Nephron progenitor cell (in vitro differentiated cells): Measurements from ENCODE around the gene IGF1R.
A peak's percentile ranks its signal among the peaks of the same experiment; 100 is the strongest.

Experiments used
- DNase-seq: peaks from one replicate; pipeline ENCODE4 v3.0.0; 2021
- H3K27ac Mint-ChIP-seq: 2 replicates; pipeline ENCODE4 v1.8.0; 2021; ENCODE audit warnings: mild to moderate bottlenecking, moderate library complexity, mixed read lengths
- H3K27me3 Mint-ChIP-seq: 2 replicates; pipeline ENCODE4 v1.8.0; 2021; ENCODE audit warnings: mild to moderate bottlenecking, low read depth, mixed read lengths; ENCODE audit not compliant: poor library complexity
- H3K36me3 Mint-ChIP-seq: 2 replicates; pipeline ENCODE4 v1.8.0; 2021; ENCODE audit warnings: low read depth, mixed read lengths
- H3K4me1 Mint-ChIP-seq: 2 replicates; pipeline ENCODE4 v1.8.0; 2021; ENCODE audit warnings: mixed read lengths
- H3K4me3 Mint-ChIP-seq: 2 replicates; pipeline ENCODE4 v1.8.0; 2021; ENCODE audit warnings: mild to moderate bottlenecking, moderate library complexity, mixed read lengths
- H3K9me3 Mint-ChIP-seq: 2 replicates; pipeline ENCODE4 v1.8.0; 2021; ENCODE audit warnings: mild to moderate bottlenecking, moderate library complexity, mixed read lengths
- TF ChIP-seq, protein P1 (sequence below): fragments of 200-600 bp; sonication (generic); IDR thresholded peaks from 2 replicates; pipeline ENCODE4 v1.5.0; 2021; ENCODE audit warnings: antibody characterized with exemption

IGF1R gene

DNA sequence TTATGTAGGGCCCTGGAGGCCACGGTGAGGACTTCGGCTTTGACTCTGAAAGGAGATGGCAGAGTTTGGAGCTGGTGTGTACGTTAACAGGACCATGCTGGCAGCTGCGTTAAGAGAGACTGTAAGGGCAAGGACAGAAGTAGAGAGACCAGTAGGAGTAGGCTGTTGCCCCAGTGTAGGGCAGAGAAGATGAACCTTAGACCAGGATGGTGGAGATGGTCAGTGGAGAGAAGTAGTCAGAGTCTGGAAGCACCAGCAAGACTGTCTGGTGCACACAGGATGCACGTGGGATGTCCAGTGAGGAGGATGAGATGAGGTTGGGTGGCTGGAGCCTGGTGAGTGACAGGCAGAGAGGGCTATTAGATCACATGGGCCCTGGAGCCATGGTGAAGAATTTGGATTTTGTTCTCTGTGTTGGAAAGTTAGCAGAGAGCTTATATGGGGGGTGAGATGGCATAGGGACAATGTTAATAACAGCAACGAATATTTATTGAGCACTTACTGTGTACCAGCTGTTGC, 150.1 kb downstream of the IGF1R start:
- no peaks in the 10 kb centered on the region for H3K27me3 Mint-ChIP-seq
- H3K4me1 Mint-ChIP-seq, result peaks cover 97% of the 10 kb centered on the region
- H3K9me3 Mint-ChIP-seq, result no peaks in the 10 kb centered on the region
- H3K36me3 Mint-ChIP-seq, result no peaks in the 10 kb centered on the region
- peak overlapping the region; percentile 77 for H3K4me3 Mint-ChIP-seq
- TF ChIP-seq, protein P1, sequence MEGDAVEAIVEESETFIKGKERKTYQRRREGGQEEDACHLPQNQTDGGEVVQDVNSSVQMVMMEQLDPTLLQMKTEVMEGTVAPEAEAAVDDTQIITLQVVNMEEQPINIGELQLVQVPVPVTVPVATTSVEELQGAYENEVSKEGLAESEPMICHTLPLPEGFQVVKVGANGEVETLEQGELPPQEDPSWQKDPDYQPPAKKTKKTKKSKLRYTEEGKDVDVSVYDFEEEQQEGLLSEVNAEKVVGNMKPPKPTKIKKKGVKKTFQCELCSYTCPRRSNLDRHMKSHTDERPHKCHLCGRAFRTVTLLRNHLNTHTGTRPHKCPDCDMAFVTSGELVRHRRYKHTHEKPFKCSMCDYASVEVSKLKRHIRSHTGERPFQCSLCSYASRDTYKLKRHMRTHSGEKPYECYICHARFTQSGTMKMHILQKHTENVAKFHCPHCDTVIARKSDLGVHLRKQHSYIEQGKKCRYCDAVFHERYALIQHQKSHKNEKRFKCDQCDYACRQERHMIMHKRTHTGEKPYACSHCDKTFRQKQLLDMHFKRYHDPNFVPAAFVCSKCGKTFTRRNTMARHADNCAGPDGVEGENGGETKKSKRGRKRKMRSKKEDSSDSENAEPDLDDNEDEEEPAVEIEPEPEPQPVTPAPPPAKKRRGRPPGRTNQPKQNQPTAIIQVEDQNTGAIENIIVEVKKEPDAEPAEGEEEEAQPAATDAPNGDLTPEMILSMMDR, result no peak
- H3K27ac Mint-ChIP-seq, result peak overlapping the region; percentile 71
- DNase-seq, result no peak

DNA sequence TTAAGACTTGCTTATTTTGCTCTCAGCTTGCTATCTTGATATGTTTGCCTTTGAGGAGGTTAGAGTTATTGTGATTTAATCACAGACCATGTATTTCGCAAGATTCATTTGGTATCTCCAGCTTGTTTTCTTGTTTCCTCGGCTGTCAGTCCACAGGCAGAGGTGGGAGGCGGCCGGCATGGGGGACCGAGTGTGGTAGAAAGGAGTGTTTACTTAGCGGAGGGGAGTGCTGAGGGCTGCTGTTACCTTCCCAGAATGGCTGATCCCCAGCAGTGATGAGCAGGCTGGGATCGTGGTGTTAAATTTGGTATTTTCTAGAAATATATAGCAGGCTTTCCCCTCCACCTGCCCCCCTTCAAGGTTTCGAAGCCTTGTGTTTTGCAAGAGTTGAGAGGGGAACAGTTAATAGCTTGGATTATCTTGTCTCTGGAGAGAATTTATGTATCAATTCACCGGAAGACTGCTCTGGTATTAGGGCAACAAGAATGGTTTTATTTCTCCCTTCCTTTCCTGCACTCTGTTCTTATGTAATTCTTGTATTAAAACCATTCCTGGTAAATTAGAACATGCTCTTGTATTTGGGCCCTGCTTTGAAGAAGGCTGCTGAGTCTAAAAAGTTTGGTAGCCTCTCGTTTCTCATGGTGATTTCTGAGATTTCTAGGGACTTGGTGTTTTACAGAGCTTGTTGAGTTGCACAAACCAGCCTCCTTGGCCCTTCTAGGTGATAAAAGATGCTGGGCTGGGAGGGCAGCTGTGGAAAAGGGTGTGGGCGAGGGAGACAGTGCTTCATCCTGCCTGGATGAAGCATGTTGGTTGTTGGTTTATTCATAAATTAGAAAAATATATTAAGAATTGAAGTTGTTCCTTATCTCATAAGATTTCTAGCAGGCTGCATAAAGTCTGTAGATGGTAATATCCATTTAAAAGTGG, 151.4 kb downstream of the IGF1R start:
- DNase-seq, result peak; percentile 62
- TF ChIP-seq, protein P1, result no peak
- H3K4me1 Mint-ChIP-seq, result peaks cover 90% of the 10 kb centered on the region
- H3K9me3 Mint-ChIP-seq, result no peaks in the 10 kb centered on the region
- H3K4me3 Mint-ChIP-seq, result peak overlapping the region; percentile 77
- peak overlapping the region; percentile 98 for H3K27ac Mint-ChIP-seq
- H3K27me3 Mint-ChIP-seq, result no peaks in the 10 kb centered on the region
- peaks cover 6% of the 10 kb centered on the region for H3K36me3 Mint-ChIP-seq

DNA sequence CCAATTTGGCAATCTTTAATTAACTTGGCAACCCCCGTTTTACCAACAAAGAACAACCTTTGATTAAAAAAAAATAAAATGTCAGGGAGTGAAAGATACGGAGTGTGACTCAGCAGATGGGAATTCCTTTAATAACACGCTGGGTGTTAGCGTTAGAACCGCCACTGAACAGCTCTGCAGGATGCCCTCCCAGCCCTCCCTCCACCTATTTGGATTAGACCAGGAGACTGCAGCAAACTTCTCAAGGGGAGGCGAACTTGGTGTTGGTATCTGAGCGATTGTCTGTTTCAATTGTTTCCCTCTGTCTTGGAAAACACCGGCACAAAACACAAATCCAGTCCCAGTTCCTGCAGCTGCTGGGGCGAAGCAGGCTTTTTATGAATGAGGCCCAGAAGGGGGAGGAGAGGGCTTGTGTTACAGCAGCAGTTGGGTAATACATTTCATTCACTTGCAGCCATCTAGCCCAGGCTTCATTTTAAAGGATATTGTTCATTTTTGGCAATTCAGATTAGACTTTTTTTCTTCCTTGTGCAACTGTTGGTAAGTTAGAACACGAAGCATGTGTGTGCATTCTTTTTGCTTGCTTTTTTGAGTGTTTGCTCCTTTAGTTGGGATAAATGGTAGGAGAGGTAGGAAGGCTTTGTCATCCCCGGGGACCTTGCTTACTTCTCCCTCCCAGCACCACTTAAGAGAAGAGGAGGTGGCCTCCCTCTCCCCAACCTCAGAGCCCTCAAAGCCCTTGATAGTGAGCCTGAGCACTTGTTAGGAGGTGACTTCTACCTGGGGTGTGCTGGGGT, 152.3 kb downstream of the IGF1R start:
- Mint-ChIP-seq H3K27me3 (no peaks in the 10 kb centered on the region), H3K9me3 (no peaks in the 10 kb centered on the region), H3K4me1 (peaks cover 90% of the 10 kb centered on the region), H3K27ac (peak overlapping the region; percentile 98), H3K4me3 (peak overlapping the region; percentile 77), H3K36me3 (peaks cover 6% of the 10 kb centered on the region)
- DNase-seq, result peak; percentile 38
- TF ChIP-seq, protein P1, result no peak

DNA sequence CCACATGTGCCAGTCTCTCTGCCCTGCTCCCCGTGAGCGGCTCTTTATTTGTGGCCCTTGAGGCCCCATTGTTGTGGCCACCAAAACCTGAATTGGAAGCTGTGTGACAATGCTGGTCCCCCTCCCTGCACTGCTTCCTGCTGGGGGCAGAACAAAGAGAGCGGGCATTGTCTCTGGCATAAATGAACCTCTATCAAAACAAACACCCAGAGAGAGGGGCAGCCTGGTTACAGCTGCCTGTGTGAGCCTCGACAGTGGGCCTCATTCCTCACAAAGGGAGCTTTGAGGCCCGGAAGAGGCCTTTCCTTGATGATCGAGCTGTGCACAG, 152.9 kb downstream of the IGF1R start:
- Mint-ChIP-seq H3K36me3 (peaks cover 6% of the 10 kb centered on the region), H3K27ac (peak overlapping the region; percentile 98), H3K4me1 (peaks cover 89% of the 10 kb centered on the region), H3K27me3 (no peaks in the 10 kb centered on the region), H3K9me3 (no peaks in the 10 kb centered on the region), H3K4me3 (peak overlapping the region; percentile 77)
- no peak for DNase-seq
- TF ChIP-seq, protein P1, result no peak

DNA sequence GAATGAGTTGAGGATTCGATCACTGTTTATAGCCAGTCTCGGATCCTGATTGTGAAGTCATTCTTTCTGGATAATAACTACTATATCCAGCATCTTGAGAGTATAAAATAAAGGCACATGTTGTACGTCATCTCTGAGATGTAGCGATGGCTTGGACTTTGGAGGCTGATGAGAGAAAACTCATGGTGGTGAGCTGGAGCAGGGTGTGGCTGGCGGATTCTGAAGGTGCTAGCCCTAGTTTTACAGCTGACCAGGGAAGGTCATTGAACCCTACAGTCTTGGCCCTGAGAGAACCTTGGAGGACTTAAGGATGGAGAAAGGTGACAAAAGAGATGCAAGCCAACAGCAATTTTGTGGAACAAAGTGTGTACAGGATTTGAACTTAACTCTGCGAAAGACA, 153.8 kb downstream of the IGF1R start:
- TF ChIP-seq, protein P1, result no peak
- DNase-seq, result no peak
- no peaks in the 10 kb centered on the region for H3K9me3 Mint-ChIP-seq
- peaks cover 6% of the 10 kb centered on the region for H3K36me3 Mint-ChIP-seq
- H3K27me3 Mint-ChIP-seq, result no peaks in the 10 kb centered on the region
- no peak overlapping the region for H3K27ac Mint-ChIP-seq
- peak overlapping the region; percentile 32 for H3K4me3 Mint-ChIP-seq
- H3K4me1 Mint-ChIP-seq, result peaks cover 81% of the 10 kb centered on the region
